Keratinocyte (primary cell): ENCODE data around the gene KBTBD12. TPM values are rescaled to one million over a fixed set of nuclear protein-coding genes. Genes with fewer than 3 reads are reported as not detected.

Source experiments
- DNase-seq: peaks from one replicate; pipeline ENCODE4 v3.0.0-alpha.2; 2011; ENCODE audit warnings: low read depth, missing footprints, low spot score
- FAIRE-seq: peaks from 2 replicates; lab custom pipeline; 2011; peaks lifted over from hg19 to GRCh38; lab: Jason Lieb, UNC
- H2AFZ ChIP-seq: 2 replicates; pipeline ENCODE4 v1.6.0; 2012; ENCODE audit warnings: low read length, control low read depth, inconsistent platforms; ENCODE audit not compliant: control insufficient read depth
- H3K27ac ChIP-seq: 2 replicates; pipeline ENCODE4 v1.5.1; 2011; ENCODE audit warnings: low read length; ENCODE audit not compliant: control insufficient read depth, insufficient read depth
- H3K27me3 ChIP-seq: 3 replicates; pipeline ENCODE4 v1.6.0; 2011; ENCODE audit warnings: low read length; ENCODE audit not compliant: control insufficient read depth, insufficient read depth; ENCODE audit errors: extremely low read depth
- H3K36me3 ChIP-seq, 2 experiments: 2 replicates in 1 of 2; 3 replicates in 1 of 2; pipeline ENCODE4 v1.5.1; 2011; ENCODE audit warnings: low read length in 2 of 2, mild to moderate bottlenecking in 1 of 2; ENCODE audit not compliant: control insufficient read depth in 2 of 2, insufficient read depth in 2 of 2; ENCODE audit errors: extremely low read depth in 1 of 2
- H3K4me1 ChIP-seq: 3 replicates; pipeline ENCODE4 v1.5.1; 2011; ENCODE audit warnings: low read length; ENCODE audit not compliant: control insufficient read depth, insufficient read depth; ENCODE audit errors: extremely low read depth
- H3K4me2 ChIP-seq: 3 replicates; pipeline ENCODE4 v1.6.0; 2011; ENCODE audit warnings: low read depth, low read length; ENCODE audit not compliant: control insufficient read depth, insufficient read depth; ENCODE audit errors: extremely low read depth
- H3K4me3 ChIP-seq, 3 experiments: fragments of 200-600 bp in 1 of 3; sonication (generic) in 1 of 3; 2 replicates in 2 of 3; 3 replicates in 1 of 3; pipeline ENCODE4 v1.5.1; 2011 to 2016; ENCODE audit warnings: low read length in 3 of 3, mild to moderate bottlenecking in 3 of 3, control low read depth in 2 of 3, inconsistent platforms in 1 of 3, low read depth in 1 of 3, mixed read lengths in 1 of 3, mixed run types in 1 of 3, moderate library complexity in 1 of 3; ENCODE audit not compliant: control insufficient read depth in 2 of 3, insufficient read depth in 2 of 3; ENCODE audit errors: extremely low read depth in 1 of 3
- H3K79me2 ChIP-seq: 2 replicates; pipeline ENCODE4 v1.6.0; 2012; ENCODE audit warnings: low read length; ENCODE audit not compliant: control insufficient read depth, insufficient read depth
- H3K9ac ChIP-seq: 3 replicates; pipeline ENCODE4 v1.6.0; 2011; ENCODE audit warnings: low read length; ENCODE audit not compliant: control insufficient read depth, insufficient read depth; ENCODE audit errors: extremely low read depth
- H3K9me1 ChIP-seq: 3 replicates; pipeline ENCODE4 v1.6.0; 2011; ENCODE audit warnings: low read length; ENCODE audit not compliant: control insufficient read depth, insufficient read depth; ENCODE audit errors: extremely low read depth
- H3K9me3 ChIP-seq: 2 replicates; pipeline ENCODE4 v1.5.1; 2012; ENCODE audit warnings: low read depth, low read length; ENCODE audit not compliant: control insufficient read depth
- H4K20me1 ChIP-seq: 3 replicates; pipeline ENCODE4 v1.6.0; 2011; ENCODE audit warnings: low read length; ENCODE audit not compliant: control insufficient read depth, insufficient read depth; ENCODE audit errors: extremely low read depth
- EZH2 ChIP-seq: IDR thresholded peaks from one replicate; pipeline ENCODE4 v1.6.1; 2012; ENCODE audit warnings: inconsistent platforms, mild to moderate bottlenecking, low read length, moderate library complexity
- dilution Hi-C: fragments of 300-500 bp; cut with MboI; formaldehyde crosslinking; loops from one replicate; pipeline ENCODE4 v1.7.0; 2020; ENCODE audit warnings: low sequenced_read_pairs; ENCODE audit not compliant: extremely low pct_ligation_motif_present
- polyA plus RNA-seq, 5 experiments: library from polyadenylated mRNA; depleted of rRNA in 3 of 5; stranded (reverse) in 3 of 5; stranded (forward) in 1 of 5; unstranded in 1 of 5; fragments of >200 nt; gene quantifications; 1 replicate in 1 of 5; 2 replicates in 3 of 5; 3 replicates in 1 of 5; pipeline versions ENCODE4 v1.2.1 to v1.2.3, GENCODE V29; 2011 to 2012; ENCODE audit warnings: missing spikeins in 2 of 5, low read depth in 1 of 5, low replicate concordance in 1 of 5
- TF ChIP-seq, protein P1 (sequence below), 3 experiments: IDR thresholded peaks in 1 of 3; conservative IDR thresholded peaks in 1 of 3; optimal IDR thresholded peaks in 1 of 3; 2 replicates in 2 of 3; 3 replicates in 1 of 3; pipeline versions ENCODE3 to v1.5.1; 2011; ENCODE audit warnings: low read length in 3 of 3, mild to moderate bottlenecking in 3 of 3, moderate library complexity in 2 of 3, control low read depth in 1 of 3, inconsistent platforms in 1 of 3; ENCODE audit not compliant: insufficient read depth in 2 of 3; ENCODE audit errors: extremely low read depth in 1 of 3

KBTBD12 gene
- polyA plus RNA-seq, 1 donor (not counting 4 experiments of a cell fraction or from before 2014, with no cell fraction given), result not detected

DNA sequence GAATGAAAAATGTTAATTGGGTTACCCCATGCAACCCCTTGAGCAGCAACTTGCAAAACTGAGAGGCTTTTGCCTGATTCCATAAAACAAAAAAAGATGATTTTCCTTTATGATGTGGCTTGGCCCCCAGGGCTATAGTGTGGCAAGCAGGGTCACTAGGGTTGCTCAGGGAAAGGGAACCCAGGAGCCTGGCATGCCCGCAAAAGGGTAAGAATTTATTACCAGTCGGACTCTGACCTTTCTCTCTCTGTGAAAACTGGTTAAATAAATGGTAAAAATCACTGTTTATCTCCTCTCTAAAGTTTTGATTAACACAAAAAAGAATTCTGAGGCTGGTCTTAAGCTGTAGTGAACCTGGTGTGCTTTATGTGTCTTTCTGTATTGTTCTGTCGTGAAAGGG lies 99.5 kb downstream of the KBTBD12 start:
- dilution Hi-C loops, result no loop called here
- Histone ChIP-seq H3K9me1 (no peaks in the 10 kb centered on the region), H3K4me3 (no peak overlapping the region), H3K27ac (no peak overlapping the region), H3K4me1 (peaks cover 16% of the 10 kb centered on the region), H2AFZ (no peak overlapping the region), H3K27me3 (no peaks in the 10 kb centered on the region), H3K9me3 (no peaks in the 10 kb centered on the region), H3K9ac (no peak overlapping the region), H4K20me1 (no peaks in the 10 kb centered on the region), H3K79me2 (no peaks in the 10 kb centered on the region), H3K4me2 (no peak overlapping the region), H3K36me3 (no peaks in the 10 kb centered on the region)
- FAIRE-seq (no peak), DNase-seq (no peak)
- TF ChIP-seq, protein P1, sequence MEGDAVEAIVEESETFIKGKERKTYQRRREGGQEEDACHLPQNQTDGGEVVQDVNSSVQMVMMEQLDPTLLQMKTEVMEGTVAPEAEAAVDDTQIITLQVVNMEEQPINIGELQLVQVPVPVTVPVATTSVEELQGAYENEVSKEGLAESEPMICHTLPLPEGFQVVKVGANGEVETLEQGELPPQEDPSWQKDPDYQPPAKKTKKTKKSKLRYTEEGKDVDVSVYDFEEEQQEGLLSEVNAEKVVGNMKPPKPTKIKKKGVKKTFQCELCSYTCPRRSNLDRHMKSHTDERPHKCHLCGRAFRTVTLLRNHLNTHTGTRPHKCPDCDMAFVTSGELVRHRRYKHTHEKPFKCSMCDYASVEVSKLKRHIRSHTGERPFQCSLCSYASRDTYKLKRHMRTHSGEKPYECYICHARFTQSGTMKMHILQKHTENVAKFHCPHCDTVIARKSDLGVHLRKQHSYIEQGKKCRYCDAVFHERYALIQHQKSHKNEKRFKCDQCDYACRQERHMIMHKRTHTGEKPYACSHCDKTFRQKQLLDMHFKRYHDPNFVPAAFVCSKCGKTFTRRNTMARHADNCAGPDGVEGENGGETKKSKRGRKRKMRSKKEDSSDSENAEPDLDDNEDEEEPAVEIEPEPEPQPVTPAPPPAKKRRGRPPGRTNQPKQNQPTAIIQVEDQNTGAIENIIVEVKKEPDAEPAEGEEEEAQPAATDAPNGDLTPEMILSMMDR (optimal IDR thresholded peaks at IDR 0.05 in 1 of 3, IDR thresholded peaks at IDR 0.05 in 1 of 3, conservative IDR thresholded peaks at IDR 0.05 in 1 of 3; ENCODE audit: extremely low read depth in 1 of 3, insufficient read depth in 2 of 3, low read length in 3 of 3), result no peak
- TF ChIP-seq EZH2, result no peak

GRCh38 chr3:128016502-128016901 lies 101.5 kb downstream of the KBTBD12 start:
- DNase-seq (no peak), FAIRE-seq (no peak)
- Histone ChIP-seq H3K27ac (no peak overlapping the region), H3K9ac (no peak overlapping the region), H3K9me3 (no peaks in the 10 kb centered on the region), H3K4me1 (peaks cover under 1% of the 10 kb centered on the region), H3K4me2 (no peak overlapping the region), H3K79me2 (no peaks in the 10 kb centered on the region), H2AFZ (no peak overlapping the region), H3K4me3 (no peak overlapping the region), H4K20me1 (no peaks in the 10 kb centered on the region), H3K36me3 (no peaks in the 10 kb centered on the region), H3K9me1 (no peaks in the 10 kb centered on the region), H3K27me3 (no peaks in the 10 kb centered on the region)
- TF ChIP-seq, protein P1 (optimal IDR thresholded peaks at IDR 0.05 in 1 of 3, IDR thresholded peaks at IDR 0.05 in 1 of 3, conservative IDR thresholded peaks at IDR 0.05 in 1 of 3; ENCODE audit: extremely low read depth in 1 of 3, insufficient read depth in 2 of 3, low read length in 3 of 3), result no peak
- TF ChIP-seq EZH2, result no peak
- dilution Hi-C loops, result no loop called here
